GM12864 (cell line): ENCODE data around the gene CIPC.

Experiments
- DNase-seq: peaks from one replicate; pipeline ENCODE4 v3.0.0-alpha.2; 2011; ENCODE audit warnings: low read depth
- H3K4me3 ChIP-seq: 2 replicates; pipeline ENCODE4 v1.5.1; 2011; ENCODE audit warnings: mild to moderate bottlenecking, low read depth, low read length, control low read depth
- CTCF ChIP-seq: IDR thresholded peaks from 2 replicates; pipeline ENCODE4 v1.5.1; 2011; ENCODE audit warnings: low read depth, mild to moderate bottlenecking, moderate library complexity, low read length, control low read depth, inconsistent platforms; ENCODE audit errors: missing control alignments

CIPC gene

GRCh38 chr14:77097700-77098528, at the start of gene CIPC:
TSS of gene CIPC (plus strand) at chr14:77098258. CDS start at chr14:77105709, 7,451 bp downstream.
- DNase-seq = peak; percentile 97
- TF ChIP-seq CTCF = no peak
- peak within 1 kb of the TSS; percentile 82 for H3K4me3 ChIP-seq

GRCh38 chr14:77051116-77051515, 46.9 kb upstream of the CIPC start:
- H3K4me3 ChIP-seq = no peak overlapping the region
- no peak for DNase-seq
- no peak for TF ChIP-seq CTCF

- DNase-seq = no peak
- H3K4me3 ChIP-seq = no peak overlapping the region
- no peak for TF ChIP-seq CTCF
Measured at GRCh38 chr14:77052281-77053044, 45.6 kb upstream of the CIPC start.

- peak; percentile 86 for TF ChIP-seq CTCF
- DNase-seq = no peak
- no peak overlapping the region for H3K4me3 ChIP-seq
Measured at GRCh38 chr14:77053046-77053841, 44.8 kb upstream of the CIPC start.

- no peak for DNase-seq
- no peak for TF ChIP-seq CTCF
- H3K4me3 ChIP-seq = no peak overlapping the region
Measured at GRCh38 chr14:77055306-77055705, 42.8 kb upstream of the CIPC start.

- no peak for TF ChIP-seq CTCF
Measured at GRCh38 chr14:77055981-77056380, 42.1 kb upstream of the CIPC start.

More at GRCh38 chr14:77055981-77056380, 42.1 kb upstream of the CIPC start:
- no peak for DNase-seq
- no peak overlapping the region for H3K4me3 ChIP-seq
